Activated effector memory CD4-positive, alpha-beta T cell treated with Interleukin-2 at 50 U/mL for 16 hours (primary cell): ENCODE data around the gene SULF2.

Source experiments
- DNase-seq: peaks from one replicate; pipeline ENCODE4 v3.0.0-alpha.2; 2020

The SULF2 gene

DNA sequence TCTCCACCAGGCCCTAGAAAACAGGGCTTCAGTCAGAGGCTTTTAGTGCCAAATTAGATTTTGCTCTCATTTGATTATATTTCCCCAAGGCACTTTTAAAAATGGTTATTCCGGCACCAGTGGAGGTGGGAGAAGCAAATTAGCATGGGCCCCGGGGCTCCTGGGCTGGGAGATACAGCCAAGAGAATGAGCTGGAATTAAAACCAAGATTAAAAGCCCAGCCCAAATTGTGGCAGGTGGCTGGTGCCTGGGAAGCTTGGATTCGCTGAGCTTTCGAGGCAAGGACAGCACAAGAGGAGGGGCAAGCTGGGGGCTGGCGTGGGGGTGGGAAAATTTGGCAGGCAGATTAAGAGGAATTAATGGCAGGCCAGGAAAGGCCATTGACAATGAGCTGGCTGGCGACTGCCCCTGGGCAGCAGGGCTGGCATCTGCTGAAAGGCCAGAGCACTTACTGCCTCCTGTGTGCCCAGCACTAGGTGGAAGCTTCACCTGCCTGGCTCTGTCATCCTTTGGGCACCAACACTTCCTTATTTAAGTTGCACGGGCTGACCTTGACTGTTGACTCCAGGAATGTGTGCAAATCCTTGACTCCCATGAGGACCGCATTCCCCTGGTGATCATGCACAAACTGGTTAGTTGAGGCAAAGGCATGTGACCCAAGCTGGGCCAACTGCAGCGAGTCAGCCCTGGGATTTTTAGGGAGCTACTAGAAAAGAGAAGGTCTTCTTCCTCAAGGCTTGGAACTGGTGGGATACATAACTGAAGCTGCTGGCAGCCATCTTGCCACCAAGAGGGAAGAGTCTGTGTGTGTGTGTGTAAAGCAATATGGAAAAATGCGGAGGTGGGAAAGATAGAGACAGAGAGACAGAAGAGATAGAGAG is 76.1 kb downstream of the SULF2 start:
- DNase-seq = no peak

DNA sequence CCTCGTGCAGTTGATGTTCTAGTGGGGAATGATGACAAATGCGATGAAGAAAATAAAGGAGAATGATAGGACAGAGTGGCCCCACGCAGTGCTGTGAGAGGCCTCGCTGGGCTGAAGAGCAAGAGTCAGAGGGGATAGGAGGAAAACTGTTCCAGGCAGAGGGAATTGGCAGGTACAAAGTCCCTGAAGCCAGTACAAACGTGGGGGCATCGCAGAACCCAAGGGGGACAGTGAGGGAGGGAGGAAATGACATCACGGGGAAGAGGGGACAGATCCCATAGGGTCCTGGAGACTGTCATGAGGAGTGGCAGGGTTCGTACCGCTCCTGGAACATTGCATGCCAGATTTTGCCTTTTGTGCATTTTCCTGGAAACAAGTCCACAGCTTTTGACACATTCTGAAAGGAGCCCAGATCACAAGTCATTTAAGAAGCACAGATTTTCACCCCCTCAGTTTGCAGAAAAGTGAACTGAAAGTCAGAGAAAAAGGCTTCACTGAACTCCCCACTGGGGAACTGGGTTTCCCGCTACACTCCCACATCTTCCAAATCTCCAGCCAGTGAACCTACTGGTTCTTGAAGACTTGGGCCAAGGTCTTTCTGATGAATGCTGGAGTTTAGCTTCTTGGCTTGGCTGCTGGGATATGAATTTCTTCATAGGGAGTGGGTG is 77.0 kb downstream of the SULF2 start:
- DNase-seq = no peak

DNA sequence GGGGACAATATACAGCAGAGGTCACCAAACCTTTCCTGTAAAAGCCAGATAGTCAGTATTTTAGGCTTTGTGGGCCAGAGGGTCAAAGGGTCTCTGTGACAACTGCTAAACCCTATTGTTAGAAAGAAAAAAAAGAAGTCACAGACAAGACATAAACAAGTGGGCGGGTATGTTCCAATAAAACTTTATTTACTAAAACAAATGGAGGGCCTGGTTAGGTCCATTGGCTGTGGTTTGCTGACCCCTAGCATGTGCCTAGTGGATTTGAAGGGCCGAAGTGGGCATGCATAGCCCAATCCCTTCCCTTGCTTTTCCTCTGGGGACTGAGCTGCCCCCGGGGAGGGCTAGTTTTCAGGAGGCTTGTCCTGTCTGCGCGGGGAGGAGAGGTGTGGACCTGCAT is 78.9 kb downstream of the SULF2 start:
- DNase-seq = no peak

DNA sequence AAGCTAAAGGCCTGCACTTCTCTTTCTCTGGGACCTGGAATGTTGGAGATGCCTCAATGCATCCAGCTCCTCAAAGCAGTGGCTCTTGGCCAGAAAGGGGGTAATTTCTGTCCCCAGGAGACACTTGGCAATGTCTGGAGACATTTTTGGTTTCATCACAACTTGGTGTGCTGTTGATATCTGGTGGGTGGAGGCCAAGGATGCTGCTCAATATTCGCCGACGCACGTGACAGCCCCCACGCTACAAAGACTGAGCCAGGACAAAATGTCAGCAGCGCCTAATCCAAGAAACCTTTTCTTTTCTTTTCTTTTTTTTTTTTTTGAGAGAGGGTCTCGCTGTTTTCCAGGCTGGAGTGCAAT is 79.8 kb downstream of the SULF2 start:
- DNase-seq = no peak

DNA sequence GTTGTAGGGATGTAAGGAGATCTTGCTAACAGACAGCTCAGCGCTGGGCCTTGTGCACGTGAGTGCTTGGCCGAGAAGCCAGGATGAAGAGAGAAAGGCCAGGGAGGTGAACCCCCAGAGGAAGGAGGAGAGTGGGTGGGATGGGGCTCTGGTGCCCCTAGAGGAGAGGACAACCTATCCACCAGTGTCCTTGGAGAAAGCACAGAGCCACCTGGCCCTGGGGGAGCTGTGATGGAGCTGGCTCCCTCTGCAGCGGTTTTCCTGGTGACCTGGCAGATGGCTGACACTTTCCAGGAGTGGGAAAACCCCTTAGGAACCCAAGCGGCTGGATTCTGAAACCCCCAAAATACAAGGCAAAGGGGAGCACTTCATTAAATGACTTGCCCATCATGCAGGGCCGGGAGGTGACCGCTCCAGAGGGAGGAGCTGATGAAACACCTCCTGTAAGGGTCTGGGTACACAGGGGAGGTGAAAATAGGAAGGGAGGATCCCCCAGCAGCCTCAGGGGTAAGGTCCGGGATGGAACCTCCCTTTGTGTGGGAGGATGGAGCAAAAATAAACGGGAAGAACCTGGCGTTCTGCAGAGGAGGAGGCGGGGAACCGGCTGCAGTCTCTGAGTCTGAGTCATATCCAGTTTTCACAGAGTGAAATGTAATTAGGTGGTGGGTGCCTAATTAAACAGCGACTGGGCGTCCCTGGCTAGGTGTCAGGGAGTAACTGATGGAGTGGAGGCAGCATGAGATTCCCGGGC is 80.4 kb downstream of the SULF2 start:
- DNase-seq = no peak

DNA sequence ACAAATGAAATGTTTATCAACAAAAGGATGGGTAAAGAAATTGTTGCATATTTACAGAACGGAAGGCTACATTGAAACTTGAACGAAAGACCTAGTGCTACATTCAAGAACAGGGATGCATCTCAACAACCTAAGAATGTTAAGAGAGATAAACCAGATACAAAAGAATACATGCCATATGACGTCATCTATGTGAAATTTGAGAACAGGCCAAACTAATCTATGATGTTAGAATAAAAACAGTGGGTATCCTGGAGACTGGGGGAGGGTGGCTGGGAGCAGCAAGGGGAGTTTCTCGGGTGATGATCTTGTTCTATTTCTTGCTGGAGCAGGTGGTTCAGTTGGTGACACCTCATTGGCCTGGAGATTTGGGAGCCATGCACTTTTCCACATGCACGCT is 81.5 kb downstream of the SULF2 start:
- DNase-seq = no peak

DNA sequence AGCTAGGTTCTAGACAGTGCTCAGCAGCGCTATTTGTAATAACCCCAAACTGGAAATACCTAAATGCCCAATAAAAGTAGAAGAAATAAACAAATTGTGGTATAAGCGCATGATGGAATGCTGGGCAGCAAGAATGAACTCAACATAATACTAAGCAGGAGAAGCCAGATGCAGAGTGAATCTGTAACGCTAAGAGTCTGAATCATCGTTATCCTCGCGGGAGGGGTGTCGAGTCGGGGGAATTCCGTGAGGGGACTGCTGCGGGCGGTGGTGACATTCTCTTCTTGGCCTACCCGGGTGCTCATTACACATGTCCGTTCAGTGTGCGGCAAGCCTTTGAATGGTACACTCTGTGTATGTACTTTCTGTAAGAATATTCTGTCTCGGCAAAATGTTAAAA is 83.7 kb downstream of the SULF2 start:
- DNase-seq = no peak

DNA sequence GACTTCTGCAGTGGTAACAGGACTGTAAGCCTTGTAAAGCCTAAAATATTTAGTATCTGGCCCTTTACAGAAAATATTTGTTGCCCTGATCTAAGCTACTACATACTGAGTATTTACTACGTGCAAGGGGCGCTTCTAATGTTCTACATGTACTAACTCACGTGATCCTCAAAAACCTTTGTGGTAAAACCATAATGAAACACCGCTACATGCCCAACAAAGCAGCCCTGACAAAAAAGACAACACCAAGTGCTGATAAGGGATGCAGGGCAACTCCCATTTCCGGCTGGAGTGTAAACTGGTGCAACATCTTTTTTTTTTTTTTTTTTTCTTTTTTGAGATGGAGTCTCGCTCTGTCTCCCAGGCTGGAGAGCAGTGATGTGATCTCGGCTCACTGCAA is 85.0 kb downstream of the SULF2 start:
- DNase-seq = no peak

DNA sequence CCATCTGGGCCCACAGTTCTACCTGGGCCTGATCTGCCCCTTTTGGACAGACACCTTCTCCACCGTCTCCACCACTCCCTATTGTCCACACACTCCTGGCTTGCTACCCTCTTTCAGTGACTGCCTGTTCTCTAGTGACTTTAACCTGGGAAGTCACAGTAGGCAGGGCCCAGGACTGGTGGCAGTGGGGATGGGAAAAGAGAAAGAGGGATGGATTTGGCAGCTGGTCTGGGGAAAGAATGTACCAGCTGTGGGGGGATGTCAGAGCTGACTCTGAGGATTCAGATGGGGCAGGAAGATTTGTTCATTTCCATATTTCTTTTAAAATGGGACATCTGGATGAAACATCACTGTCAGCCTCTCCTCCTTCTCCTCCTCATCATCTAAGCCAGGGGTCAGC is 85.5 kb downstream of the SULF2 start:
- DNase-seq = no peak

DNA sequence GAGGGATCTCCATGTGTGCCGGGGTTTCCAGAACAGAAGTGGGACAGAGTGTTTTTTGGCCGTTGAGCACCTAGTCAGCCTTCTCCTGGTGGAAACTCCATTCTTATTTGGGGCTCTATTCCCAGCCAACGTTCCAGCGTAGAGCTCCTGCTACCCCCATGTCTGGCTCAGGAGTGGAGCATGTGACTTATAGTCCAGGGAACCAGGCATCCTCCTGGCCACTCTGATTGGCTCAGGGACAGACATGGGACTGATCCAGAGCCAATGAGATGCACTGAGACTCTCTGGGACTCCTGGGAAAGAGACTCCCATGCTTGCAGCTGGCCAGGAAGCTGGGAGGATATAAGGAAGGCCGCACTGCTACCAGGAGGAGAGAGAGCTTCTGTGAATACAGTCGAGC is 87.1 kb downstream of the SULF2 start:
- DNase-seq = no peak

DNA sequence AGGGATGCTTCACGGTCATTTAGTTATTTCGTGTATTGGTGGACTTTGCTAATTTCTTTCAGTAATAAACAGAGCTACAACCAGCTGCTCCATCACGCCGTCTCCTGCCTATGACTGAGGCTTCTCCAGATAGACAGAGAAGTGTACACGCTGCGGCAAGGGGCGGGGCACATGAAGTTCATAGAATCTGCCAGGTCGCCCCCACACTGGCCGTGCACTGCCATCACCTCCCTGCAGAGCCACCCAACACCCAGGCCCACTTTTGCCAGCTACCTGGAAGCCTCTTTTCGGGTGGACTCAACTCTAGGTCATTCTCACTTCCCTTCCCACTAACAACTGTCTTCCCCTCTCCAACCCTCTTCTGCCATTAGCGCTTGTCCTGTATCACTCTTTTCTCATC is 88.4 kb downstream of the SULF2 start:
- DNase-seq = no peak

DNA sequence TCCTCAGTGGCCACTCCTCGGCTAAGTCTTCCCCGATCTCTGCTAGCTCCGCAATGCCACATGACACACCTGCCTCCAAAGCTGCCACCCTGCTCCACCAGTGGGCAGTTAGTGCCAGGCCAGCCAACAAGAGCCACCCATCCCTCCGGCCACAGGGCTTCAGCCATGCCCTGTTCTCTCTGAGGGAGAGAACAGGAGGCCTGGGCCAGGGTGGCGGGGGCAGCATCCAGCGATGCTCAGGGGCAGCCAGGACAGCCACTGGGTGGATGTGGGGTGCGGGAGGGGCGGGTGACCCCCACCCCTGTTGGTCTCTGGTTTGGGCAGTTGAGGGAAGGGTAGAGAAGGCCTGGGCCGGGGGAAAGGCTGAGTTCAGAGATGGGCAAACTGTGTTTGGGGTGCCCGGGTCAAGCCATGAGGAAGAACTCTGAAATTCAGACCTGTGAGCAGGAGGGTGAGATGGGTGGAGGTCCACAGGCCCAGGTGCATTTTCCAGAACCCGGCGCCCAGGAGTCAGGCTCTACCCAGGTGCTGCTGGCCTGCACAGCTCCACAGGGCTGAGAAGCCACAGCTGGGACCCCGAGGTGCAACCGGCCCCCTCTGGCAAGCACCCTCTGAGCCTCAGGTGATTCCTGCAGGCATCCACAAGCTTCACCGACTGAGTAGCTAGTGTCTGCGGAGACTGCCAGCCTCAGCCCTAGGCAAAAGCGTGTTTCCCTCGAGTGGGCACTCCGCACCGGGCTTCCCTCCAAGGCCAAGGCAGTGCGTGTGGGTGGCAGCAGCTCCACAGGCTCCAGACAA is 91.1 kb downstream of the SULF2 start:
- no peak for DNase-seq

DNA sequence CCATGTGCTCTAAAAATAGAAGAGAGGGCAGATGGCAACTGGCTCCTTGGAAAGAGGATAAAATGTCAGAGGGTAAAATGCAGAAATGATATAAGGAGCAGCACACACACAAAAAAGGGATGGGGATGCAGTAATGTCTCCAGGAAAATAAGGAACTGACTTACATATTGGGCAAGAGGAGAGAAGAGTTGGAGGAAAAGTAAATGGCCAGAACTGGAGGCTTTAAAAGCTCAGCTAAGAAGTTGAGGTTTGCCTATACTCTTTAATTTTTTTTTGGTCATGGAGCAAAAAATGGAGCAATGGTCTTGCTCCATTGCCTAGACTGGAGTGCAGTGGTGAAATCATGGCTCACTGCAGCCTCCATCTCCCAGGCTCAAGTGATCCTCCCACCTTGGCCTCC is 93.7 kb downstream of the SULF2 start:
- DNase-seq = no peak

DNA sequence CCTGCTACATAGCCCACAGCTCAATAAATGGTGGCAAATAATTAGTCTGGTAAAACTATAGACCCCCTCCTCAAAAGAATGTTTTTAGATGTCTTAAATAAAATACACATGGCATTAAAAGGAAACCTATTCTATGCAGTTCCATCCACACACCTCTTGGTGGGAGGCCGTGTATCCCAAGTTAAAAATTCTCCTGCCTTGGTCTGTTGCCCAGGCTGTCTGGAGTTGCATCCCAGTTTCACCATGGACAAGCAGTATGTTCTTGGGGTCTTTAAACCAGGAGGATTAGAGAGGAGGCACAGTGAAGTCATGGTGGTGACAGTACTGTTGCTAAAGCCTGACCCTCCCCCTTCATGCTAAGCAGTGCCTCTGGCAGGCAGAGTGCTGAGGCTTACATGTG is 95.5 kb downstream of the SULF2 start:
- DNase-seq = no peak

DNA sequence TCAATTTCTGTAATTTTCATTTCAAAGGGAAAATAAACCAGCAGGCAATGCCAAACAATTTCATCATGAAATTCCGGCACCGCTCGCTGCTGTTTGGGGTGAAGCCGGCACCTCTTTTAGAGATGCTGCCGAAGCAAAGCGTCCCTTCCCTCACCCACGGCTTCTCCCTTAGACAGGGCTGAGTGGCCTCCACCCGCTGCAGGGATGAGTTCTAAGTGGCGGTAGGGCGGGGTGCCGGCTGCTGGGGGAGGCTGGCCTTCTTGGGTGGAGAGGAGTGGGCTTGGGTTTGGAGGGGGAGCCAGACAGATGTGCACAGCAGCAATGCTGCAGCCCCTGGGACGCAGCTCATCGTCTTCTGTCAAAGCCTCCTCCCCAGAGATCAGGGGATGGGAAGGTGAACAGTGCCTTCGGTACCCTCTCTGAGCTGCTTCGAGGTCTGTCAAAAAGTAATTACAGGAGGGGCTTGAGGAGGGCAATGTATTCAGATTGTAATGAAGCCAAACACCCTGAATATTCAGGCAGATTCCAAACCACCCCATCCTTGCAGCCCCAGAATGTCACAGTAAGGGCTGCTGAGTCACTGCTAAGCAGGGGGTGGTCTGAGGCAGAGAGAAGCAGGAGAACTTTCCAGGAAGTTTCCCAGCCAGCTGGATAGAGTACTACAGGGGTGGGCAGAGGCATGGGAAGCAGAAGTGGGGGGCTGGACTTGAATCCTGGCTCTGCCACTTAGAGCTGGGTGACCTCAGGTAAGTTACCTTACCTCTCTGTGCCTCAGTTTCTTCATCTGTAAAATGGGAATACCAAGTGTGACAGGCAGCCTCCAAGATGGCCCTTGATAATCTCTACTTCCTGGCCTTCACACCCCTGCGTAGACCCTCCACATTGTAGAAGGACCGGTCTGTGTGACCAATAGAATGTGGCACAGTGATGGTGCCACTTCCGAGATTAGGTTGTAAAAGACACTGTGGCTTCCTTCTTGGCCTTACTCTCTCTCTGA is 96.6 kb downstream of the SULF2 start:
- no peak for DNase-seq

DNA sequence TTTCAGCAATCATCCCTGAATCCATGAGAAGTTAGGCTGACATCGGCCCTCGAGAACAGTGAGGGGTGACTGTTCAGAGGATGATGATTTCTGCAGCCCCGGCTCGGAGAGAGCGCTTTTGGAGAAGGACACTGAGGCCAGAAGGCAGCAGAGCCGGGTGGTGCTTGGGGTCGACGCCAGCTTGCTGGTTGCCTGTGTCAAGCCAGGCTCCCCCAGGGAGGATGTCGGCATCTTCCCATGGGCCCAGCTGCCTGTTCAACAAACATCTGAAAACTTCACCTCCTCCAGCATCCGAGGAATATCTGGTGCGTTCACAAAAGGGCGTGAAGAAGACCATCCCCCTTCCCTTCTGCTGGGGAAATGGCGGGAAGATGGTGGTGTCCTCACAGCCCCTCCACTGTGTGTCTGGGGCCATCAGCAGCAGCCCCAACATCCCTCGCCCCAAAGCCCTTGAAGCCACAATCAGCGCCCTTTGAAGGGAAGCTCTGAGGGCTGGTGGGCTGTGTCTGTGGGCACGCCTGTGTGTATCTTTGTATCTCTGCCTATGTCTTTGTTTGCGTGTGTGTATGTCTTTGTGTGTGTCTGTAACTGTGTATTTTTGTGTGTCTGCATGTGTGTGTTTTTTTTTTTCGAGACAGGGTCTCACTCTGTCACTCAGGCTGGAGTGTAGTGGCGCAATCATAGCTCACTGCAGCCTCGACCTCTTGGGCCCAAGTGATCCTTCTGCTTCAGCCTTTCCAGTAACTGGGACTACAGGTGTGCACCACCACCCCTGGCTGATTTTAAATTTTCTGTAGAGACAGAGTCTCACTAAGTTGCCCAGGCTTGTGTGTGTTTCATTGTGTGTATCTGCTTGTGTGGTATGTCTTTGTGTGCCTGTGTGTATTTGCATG is 97.9 kb downstream of the SULF2 start:
- DNase-seq = no peak

DNA sequence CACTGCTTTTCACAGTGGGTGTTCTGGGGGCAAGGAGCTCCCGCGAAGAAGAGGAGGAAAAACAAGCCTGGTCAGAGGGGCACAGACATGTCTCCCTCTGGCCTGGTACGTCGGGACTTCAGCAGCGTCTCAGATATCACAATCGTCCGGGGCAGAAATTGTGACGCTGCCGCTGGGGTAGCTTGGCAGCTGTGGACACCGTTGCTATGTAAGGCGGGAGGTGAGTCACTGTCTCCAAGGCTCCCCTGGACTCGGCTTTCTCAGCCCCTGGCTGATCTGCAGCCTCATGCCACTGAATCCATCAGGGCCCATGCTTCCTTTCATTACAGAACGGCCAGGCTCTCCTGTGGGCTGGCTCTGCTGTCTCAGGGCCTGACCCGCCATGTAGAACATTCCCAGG is 98.7 kb downstream of the SULF2 start:
- DNase-seq = no peak

DNA sequence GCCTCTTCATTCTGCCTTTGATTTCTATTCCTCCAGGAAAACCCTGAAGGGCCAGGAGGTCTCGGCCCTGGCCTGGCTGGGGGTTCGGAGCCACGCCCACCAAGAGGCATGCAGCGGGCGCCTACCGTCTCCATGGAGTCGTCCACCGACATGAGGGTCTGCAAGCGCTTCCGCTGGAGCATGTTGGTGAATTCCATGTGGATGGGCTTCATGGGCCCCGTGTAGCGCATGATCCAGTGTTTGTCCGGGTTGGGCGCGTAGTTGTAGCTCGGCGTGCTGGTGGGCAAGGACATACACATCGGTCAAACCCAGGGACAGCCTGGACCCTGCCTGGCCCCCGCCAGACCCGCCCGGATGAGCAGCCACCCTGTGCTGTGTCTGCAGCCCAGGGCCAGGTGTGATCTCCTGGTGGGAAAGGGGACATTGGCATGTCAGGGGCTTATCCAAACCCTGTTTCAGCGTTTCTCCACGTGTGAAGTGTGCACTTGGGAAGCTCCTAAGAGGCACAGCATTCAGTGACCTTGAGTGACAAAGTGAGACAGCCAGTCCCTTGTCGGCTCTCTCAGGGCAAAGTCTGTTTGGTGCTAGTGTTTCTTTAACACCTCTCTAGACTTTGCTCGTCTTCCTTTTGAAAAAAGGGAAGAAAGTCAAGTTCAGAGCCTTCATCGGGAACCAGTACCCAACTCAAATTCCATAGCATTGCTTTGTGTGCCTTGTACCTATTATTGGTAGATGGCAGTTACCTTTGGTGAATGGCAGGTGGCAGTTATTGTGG is 100.8 kb downstream of the SULF2 start:
- no peak for DNase-seq

DNA sequence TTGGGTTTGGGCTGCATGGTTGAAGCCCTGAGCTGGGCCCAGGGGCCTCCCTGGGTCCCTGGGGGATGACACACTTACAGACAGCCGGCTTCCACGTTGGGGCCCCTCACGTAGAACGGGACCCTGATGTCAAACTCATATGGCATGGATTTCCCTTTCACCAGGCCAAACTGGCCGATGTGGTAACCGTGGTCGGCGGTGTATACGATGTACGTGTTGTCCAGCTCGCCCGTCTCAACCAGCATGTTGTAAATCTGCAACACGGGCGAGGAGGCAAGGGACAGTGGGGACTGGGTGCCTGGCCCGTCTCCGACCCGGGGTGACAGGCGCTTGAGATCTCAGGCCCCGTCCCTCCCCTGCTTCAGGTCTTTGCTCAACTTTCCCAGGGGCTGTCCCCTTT is 102.4 kb downstream of the SULF2 start:
- no peak for DNase-seq
